ENCODE data around the gene NXPE4. TPM values are rescaled to one million over a fixed set of nuclear protein-coding genes. Genes with fewer than 3 reads are reported as not detected.
A peak's percentile ranks its signal among the peaks of the same experiment; 100 is the strongest.

The NXPE4 gene
- total RNA-seq, 1 donor from 2014 or later = not detected

DNA sequence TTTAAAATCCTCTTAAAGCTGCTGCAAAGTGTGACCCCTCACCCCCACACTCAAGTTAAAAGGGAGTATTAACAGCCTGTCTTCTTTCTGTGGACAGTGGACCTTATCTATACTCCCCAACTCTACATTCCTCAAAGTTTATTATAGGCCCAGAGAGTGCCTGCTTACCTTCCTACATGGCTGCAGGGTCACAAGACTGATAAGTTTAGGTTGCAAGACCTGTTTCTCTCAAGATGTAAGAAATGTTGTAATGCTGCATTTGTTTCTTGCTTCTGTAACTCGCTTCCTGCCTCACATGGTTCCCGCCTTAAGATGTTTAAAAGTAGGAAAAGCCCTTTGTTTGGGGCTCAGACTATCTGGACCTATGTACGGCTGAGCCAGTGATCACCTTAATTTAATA lies 25.8 kb downstream of the NXPE4 start:
- no peak for ATAC-seq
- intact Hi-C loops (cut with DNase I) = no loop called here
- no peak for DNase-seq (ENCODE audit: low spot score)

DNA sequence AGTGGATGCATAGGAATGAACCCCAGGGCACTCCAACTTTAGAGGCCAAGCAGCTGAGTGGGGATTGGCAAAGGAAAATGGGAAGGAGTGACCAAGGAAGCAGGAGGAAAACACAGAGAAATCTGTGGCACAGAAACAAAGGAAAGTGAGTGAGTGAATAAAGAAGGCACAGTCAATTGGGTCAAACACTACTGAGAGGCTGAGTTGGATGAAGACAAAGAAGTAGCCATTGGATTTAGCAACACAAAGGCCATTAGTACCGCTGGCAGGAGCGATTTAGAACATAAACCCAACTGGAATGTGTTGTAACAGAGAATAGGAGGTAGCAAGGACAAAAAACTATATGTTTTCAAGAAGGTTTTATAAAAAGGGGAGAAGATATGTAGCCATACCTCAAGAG lies 29.3 kb downstream of the NXPE4 start:
- no peak for DNase-seq (ENCODE audit: low spot score)
- no peak for ATAC-seq
- intact Hi-C loops (cut with DNase I) = no loop called here

DNA sequence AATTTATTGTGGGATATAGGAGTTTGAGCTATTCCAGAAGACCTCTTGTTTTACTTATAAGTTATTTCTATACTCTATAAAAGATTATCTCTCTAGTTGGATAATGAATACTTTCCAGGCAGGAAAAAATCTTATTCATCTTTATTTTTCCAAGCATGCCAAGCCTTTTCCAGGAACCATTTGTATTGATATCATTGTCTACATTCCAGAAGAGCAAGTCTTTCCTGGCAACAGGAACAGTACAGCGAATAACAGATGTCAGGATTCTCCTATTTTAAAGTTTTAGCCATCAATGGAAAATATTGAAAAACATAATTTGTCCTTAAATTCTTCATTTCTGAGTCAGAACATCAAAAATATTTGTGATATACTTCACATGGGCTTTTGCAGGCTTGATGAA lies 30.8 kb downstream of the NXPE4 start:
- intact Hi-C loops (cut with DNase I) = no loop called here
- no peak for ATAC-seq
- no peak for DNase-seq (ENCODE audit: low spot score)

DNA sequence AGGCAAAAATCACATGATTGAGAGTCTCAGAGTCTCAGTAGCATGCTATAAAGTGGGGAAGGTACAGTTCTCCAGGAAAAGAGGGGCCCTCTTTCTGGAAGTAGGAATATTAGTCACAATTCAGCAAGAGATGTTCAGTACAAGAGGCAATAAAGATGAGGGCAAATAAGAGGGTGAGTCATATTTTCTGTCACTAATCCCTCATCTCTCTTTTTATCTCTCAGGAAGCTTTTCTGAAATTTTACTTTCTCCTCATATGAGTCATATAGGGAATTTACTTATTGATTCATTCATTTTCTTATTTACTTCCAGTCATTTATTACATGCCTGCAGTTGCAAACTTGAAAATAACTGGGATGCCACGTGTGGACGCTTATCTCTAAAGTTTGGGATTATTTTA lies 32.5 kb downstream of the NXPE4 start:
- DNase-seq (ENCODE audit: low spot score) = no peak
- no peak for ATAC-seq
- intact Hi-C loops (cut with DNase I) = no loop called here

DNA sequence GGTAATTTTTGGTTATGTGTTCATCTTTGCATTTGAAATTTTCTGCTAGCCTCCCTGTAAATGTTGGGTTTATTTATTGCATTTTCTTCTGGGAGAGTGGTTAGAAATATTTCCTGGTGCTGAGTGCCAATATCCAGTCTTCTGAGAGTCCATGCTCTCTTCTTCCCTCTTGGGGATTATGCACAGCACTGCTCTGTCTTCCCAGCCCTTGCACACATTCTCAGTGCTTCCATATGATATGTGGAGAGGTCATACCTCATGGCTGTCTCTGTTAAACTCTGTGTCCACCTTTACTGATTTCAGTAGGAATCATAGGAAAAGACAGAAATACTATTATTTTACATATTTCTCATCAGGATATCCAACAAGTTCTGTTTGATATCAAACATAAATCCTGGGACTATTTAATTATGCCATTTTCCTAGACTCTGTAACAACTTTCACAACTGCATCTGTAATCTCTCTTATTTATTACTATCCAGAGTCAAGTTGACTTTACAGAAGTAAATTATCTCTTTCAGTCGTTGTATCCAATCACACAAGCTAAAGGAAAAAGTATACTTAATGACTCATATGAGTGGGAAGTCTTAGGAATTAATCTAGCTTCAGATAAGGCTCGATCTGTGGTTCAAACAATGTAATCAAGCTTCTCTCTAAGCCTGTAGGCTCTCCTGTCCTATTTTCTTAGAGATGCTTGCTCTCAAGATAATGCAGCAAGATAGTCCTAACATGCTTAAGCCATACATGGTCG lies 33.2 kb downstream of the NXPE4 start:
- intact Hi-C loops (cut with DNase I) = no loop called here
- ATAC-seq (no peak), DNase-seq (ENCODE audit: low spot score) (no peak)

DNA sequence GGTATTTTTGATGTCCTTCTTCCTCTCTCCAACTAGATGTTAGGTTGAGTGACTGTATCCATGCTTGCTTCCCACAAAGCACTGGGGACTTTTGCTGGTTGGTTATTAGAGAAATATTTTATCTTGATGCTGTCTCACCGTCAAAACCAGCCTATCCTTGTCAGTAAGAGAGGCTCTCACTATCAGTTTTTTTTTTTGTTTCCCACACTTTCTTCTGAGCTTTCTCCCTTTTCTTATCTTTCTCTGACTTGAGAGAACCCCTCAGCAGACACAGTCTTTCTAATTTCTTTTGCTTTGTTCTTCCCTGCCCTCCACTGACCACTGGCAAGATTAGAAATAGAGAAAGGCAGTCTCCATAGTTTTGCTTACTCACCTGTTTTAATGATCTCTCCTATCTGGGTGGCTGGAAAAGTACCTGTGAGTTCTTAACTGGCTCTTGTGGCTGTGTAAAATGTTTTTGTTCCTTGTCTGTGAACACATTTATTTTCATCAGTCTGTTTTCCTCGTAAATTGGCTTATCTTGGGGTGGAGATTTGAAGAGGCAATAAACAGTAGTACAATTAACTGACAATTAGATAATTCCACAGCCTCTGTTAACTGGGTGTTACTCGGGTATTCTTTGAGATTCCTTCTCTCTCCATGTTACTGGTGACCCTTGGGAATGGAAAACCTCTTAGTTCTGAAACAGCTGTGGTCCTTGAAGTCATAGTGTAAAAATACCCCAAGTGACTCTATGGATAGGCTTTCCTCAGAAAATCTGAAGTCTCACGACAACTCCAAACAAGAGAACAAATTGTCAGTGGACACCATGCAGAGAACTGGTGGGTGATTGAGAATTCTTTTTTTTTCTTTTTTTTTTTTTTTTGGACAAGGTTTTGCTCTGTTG lies 35.9 kb downstream of the NXPE4 start, which contains the start of gene NXPE1:
Gene NXPE1 (minus strand): TSS at position 457 of the 886 bp plus-strand sequence. CDS start 8,680 bp downstream, outside the sequence.
- intact Hi-C loops (cut with DNase I) = no loop called here
- no peak for ATAC-seq

DNA sequence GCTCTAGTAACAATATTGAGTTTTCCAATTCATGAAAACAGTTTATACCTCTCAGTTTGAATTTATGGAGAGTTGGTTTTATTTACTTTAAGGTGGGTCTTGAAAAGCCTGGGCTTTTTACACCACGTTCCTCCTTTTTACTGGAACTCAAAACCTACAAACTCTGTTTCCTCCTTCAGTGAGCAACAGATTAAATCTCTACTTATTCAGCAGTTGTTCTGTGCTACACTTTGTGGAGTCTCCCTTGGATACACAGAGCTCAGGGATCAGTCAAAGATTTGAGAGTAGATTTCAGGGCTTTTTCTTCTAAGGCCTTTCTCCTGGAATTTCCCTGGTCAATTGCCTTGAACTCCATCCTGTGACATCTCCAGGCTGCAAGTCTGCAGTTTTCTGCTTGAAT lies 39.5 kb downstream of the NXPE4 start:
- intact Hi-C loops (cut with DNase I) = no loop called here
- no peak for DNase-seq (ENCODE audit: low spot score)
- ATAC-seq = no peak

More for the DNA sequence above, 35.9 kb downstream of the NXPE4 start, which contains the start of gene NXPE1:
- DNase-seq (ENCODE audit: low spot score) = no peak

DNA sequence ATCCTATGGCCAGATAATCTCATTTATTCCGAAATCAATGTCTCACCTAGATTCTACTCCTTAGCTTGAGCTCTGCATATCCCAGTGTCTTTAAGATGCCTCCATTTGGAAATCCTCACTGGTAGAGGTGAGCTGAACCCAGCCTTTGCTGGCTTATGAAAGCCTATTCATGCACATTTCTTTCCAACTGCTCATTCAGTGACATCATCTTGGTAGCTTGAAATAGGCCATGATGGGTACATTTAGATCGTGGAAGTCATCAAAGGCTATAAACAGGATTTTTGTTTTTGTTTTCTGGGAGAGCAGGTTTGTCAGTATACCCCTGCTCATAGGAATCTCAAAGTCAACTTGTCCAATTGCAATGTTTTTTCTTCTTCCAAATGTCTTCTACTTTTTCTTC lies 41.9 kb downstream of the NXPE4 start:
- intact Hi-C loops (cut with DNase I) = no loop called here
- no peak for ATAC-seq
- DNase-seq (ENCODE audit: low spot score) = no peak

DNA sequence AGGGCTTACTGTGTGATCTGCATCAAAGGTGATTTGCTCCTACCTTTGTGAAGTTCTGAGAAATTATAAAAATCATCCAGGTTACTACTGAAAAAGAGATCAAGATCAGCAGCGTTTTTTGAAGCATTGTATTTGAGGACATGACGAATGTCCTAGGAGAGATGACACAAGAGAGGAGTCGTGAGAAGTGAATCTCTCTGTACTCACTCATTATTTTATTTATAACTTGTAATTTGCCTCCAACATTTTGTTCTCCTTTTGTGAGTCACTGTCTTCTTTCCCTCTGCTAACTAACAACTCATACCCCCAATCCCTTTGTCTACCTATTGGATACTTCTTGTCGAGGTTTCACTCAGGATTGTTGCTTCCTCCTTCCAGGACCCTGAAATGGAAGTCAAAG lies 44.5 kb downstream of the NXPE4 start:
- ATAC-seq = no peak
- intact Hi-C loops (cut with DNase I) = no loop called here
- DNase-seq (ENCODE audit: low spot score) = no peak

DNA sequence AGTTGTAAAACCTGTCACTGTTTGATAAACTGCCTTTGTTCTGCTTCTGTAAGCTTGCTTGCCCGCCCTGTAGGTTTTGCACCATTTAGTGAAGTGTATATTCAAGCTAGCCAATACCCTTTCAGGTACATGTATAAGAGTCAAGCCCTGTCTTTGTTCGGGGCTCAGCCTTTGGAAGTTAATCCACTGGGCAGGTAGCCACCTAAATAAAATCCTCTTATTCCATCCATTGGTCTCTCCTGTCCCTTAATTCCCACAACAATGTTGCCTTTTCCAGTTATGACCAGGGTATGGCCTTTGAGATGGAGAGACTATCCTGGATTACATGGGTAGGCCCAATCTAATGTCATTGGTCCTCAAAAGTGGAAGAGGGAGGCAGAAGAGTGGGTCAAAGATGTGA lies 69.9 kb downstream of the NXPE4 start:
- DNase-seq (ENCODE audit: low spot score) = no peak
- intact Hi-C loops (cut with DNase I) = no loop called here
- ATAC-seq = no peak

DNA sequence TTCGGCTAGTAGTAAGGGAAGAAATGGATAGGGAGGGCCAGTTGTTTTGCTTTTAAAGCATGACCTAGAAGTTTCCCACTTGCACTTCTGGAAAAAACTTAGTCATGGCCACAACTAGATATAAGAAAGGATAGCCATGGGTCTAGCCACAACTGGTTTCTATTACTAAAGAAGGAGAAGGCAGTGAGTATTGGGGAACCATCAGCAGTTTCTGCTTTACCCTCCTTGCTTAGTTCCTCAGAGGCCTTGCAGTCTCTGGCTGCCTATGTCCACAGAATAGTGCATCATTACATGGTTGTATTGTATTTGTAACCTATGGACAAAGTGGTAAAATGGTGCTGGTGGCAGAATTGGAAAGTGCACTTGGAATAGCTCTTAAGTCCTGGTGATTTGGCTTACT lies 71.5 kb downstream of the NXPE4 start:
- DNase-seq (ENCODE audit: low spot score) (no peak), ATAC-seq (no peak)
- intact Hi-C loops (cut with DNase I) = no loop called here

DNA sequence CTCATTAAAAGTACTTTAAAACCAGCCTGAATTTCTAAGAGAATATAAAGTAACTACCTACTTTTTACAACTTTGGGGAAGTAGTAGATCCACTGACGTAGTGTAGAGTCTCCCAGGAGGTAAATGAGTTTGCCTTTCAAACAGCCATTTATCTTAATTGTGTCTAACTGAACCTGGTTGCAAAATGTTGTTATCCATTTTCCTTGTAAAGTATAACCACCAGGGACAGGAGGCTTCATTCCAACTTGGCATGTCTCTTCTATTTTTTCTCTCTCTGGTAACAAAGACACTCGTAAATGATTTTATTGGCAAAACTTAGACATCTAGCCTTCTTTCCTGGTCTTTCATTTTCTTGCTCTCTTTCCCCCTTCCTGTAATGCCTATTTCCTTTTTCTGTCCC lies 72.8 kb downstream of the NXPE4 start:
- DNase-seq (ENCODE audit: low spot score) = no peak
- intact Hi-C loops (cut with DNase I) = no loop called here
- ATAC-seq = peak; percentile 83

Other genes starting within 250 kb of the NXPE4 start
- 8.5 TPM for gene C11orf71, start 195.3 kb downstream of the NXPE4 start, total RNA-seq
- gene RBM7, start 195.1 kb downstream of the NXPE4 start, total RNA-seq = 30.9 TPM
- gene REXO2, start 156.3 kb downstream of the NXPE4 start, total RNA-seq = 80.4 TPM
- gene NXPE1, start 35.9 kb downstream of the NXPE4 start, total RNA-seq = not detected
- 0.71 TPM for gene NXPE2, start 82.7 kb upstream of the NXPE4 start, total RNA-seq